Stimulated activated CD4-positive, alpha-beta T cell treated with anti-CD3 and anti-CD28 coated beads, TNF-alpha, amount 100 ng/mL, for 1 hour (primary cell): ENCODE results near the gene MPV17L2.
"Not testable (repeated sequence)": the region's sequence is repeated elsewhere in the genome, so short reads cannot be mapped to it uniquely, and the experiment has no call there.

ENCODE experiments used
- DNase-seq, 3 donors: peaks; one replicate each; pipeline ENCODE4 v3.0.0-alpha.2; 2020; ENCODE audit warnings: low read depth in 3 of 3, low spot score in 1 of 3

The MPV17L2 gene

DNA sequence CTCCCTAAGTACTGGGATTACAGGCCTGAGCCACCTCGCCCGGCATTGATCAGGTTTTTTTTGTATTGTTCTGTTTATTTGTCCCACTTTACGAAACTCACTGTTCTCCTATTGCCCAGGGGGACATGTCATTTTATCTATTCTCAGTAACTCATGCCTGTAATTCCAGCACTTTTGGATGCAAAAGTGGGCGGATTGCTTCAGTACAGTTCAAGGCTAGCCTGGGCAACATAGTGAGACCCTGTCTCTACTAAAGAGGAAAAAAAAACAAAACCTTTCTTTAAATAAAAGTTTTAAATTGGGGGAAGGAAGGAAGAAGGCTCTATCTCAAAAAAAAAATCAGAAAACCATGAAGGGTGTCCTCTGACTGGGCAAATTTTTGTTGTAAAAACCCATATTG is 2.7 kb upstream of the MPV17L2 start:
- no peak for DNase-seq

GRCh38 chr19:18191640-18192062 is 1.4 kb upstream of the MPV17L2 start:
- no peak for DNase-seq

- no peak for DNase-seq
Observed at GRCh38 chr19:18193388-18194180, 566 bp downstream of the MPV17L2 start.

DNA sequence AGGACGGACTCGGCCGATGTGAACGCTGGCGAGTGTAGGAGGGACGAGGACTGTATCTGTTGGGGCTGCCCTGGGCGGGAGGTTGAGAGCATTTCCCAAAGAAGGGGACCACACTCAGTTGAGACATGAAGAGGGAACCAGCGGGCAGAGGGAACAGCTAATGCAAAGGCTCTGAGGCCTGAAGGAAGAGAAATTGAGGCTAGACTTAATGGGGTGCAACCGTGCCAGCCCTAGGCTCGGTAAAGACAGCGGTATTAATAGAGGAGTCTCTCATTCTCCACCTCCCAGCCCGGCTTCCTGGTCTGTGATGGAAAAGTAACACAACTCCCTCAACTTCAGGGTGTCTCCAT is 1.1 kb downstream of the MPV17L2 start:
- DNase-seq: no peak

DNA sequence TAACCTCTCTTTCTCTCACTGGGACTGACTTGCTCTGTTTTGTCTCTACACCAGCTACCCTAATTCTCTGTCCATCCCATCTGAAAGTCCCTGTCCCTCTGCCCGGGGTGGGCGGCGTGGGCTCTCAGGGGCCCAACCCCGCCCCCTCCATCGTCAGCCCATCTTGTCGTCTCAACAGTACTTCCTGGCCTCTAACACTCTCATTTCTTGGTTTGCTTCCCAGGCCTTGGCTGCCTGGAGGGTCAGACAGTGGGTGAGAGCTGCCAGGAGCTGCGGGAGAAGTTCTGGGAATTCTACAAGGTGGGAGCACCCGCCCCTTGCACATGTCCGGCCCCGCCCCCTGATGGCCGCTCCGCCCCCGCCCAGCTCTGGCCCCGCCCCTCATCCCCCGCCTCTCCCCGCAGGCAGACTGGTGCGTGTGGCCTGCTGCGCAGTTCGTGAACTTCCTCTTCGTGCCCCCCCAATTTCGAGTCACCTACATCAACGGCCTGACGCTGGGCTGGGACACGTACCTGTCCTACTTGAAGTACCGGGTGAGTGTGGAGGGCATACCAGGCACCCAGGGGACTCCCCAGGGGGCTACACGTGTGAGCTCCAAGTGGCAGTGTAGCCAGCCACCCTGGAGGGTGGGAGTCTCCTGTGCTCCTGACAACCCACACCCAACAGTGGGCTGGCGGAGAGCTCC is 1.7 kb downstream of the MPV17L2 start:
- DNase-seq: peak in 1 of 3 donors; percentile 15

DNA sequence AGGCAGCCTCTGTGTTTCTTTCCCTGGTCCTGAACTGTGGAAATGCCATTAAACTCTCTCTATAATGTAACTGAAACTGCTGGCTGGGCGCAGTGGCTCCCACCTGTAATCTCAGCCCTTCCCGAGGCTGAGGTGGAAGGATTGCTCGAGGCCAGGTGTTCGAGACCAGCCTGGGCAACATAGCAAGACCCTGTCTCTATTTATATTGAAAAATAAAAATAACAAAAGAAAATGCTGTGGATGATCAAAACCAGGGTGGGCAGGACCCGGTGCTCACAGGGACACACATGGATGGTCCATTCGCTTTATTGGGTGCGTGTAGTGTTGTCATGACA is 3.5 kb downstream of the MPV17L2 start:
- DNase-seq: no peak

DNA sequence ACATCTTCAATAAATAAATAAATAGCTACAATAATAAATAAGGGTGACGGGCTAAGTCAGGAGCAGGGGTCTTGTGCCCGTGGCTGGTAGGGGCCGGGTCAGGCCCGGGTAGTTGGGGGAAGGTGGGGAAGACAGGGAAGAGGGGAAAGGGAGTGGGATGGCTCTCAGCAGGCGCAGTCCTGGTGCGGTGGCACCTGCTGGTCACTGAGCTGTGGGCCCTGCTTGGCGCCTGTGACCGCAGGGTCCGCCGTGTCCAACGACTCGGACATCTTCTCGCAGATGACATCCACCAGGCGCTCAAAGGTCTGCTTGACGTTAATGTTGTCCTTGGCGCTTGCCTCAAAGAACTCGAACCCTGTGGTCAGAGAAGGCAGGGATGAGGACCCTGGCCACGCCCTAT is 4.3 kb downstream of the MPV17L2 start:
- DNase-seq: no peak

DNA sequence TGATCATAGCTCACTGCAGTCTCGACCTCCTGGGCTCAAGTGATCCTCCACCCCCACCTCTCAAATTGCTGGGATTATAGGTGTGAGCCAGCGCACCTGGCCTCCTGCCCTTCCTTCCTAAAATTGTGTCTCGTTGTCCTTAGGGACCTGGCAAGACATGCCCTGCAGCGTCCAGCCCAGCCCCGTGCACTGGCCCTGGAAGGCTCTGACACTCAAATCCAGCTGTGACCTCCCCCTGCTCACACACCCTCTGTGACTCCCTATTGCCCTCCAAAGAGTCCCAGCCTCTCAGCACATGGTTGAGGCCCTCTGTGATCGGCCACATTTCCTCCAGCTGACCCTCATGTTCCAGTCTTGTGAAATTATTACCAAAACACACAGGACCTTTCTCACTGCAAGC is 4.9 kb downstream of the MPV17L2 start:
- DNase-seq: no peak

- DNase-seq: no peak
Observed at GRCh38 chr19:18198374-18198773, 5.4 kb downstream of the MPV17L2 start.

DNA sequence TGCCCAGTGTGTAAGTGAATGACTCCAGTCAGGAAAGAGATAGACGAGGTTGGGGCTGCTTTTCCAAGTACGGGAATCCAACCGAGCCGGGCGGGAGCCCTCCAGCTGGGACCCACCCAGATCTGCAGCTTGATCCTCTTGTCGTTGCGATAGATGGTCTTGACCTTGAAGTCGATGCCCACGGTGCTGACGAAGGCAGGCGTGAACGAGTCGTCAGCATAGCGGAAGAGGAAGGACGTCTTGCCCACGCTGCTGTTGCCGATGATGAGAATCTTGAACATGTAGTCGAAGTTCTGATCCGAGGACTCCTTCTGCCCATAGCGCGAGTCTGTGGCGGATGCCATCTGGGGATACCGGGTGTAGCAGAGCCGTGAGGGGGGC is 9.4 kb downstream of the MPV17L2 start:
- DNase-seq: no peak

DNA sequence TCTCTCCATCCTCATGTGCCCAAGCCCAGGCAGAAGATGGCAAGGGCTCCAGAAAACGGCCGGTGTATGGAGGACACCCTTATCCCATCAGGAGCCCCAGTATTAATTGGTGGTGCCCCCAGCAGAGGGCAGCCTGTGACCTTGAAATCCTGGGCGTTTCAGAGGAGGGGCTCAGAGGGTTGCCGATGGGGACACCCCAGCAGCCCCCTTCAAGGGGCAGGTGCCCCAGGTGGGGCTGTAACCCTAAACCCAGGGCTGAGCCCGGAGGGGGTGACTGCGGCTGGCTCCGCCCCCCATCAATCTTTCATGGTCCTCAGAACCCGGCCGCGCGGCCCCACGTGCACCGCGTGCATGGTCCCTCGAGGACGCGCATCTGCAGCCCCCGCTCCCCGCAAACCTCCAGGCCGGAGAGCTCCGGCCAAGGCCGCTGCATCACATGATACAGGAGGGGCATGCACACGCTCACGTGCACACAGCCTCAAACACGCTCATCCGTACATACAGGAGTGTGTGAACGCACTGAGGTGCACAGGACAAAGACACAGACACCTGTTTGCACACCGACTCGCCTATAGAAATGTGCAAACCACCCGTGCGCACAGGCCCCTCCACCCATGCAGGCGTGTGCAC is 9.9 kb downstream of the MPV17L2 start:
- DNase-seq: no peak

- DNase-seq: no peak
Observed at GRCh38 chr19:18203408-18203862, 10.4 kb downstream of the MPV17L2 start.

DNA sequence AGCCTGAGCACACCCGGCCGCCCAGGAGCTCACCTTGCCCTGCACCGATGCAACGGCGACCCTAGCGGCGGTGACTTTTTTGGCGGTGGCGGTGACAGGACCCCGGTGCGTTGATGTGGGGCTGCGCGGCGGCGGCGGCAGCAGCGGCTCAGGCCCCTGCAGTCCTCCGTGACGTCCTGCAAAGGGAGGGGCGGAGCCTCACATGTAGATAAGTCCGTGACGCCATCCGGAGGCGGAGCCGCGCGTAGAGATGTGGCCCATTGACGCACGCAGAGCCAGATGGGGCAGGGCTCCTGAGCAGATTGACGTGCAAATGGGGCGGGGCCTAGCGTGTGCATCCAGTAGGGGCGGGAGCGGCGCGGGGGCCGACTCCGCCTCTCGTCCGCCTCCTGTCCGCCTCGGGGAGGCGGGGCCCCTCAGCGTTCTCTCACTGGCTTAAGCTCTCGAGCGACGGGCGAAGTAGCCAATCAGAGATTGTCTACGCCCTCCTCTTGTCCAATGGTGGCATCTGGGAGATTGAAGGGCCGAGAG is 10.9 kb downstream of the MPV17L2 start, which contains the start of gene RAB3A:
Gene RAB3A (minus strand): TSS at position 180 of the 531 bp plus-strand sequence. CDS start 1,302 bp downstream, outside the sequence.
- peak; percentile 96 to 98 (median 98) for DNase-seq

DNA sequence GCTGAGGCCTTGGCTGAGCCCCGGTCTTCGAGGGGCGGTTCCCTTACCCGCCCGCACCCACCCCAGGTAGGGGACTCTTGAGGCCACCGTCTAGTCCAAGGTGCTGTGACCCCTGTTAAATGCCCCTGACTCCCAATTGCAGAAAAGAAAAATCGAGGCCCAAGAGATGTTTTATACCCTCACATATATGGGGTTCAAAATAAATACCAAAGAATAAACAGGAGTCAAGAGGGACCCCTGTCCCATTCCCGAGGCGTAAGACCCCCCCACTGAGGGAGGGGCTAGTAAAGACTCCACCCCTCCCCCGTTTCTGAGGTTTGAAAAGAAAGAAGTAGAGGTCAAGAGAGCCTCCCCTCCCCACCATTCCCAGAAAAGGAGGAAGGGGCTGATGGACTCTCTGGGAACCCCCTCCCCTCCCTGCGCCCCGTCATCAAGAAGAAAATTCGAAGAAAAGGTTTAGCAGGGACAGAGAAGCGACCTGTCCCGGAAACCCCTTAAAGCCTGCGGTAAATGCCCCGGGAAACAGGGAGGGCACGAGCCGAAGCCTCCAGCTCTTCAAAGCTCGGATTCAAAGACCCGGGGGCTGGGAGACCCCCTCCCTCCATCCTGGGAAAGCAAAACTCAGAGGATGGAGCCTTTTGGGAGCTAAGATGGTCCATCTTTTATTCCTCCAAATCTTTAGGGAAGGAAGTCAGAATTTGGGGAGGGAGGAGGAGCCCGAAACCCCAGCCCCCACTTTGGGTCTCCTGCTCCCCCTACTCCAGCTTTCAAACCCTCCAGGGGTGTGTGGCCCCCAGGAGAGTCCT is 11.6 kb downstream of the MPV17L2 start:
- no peak for DNase-seq

DNA sequence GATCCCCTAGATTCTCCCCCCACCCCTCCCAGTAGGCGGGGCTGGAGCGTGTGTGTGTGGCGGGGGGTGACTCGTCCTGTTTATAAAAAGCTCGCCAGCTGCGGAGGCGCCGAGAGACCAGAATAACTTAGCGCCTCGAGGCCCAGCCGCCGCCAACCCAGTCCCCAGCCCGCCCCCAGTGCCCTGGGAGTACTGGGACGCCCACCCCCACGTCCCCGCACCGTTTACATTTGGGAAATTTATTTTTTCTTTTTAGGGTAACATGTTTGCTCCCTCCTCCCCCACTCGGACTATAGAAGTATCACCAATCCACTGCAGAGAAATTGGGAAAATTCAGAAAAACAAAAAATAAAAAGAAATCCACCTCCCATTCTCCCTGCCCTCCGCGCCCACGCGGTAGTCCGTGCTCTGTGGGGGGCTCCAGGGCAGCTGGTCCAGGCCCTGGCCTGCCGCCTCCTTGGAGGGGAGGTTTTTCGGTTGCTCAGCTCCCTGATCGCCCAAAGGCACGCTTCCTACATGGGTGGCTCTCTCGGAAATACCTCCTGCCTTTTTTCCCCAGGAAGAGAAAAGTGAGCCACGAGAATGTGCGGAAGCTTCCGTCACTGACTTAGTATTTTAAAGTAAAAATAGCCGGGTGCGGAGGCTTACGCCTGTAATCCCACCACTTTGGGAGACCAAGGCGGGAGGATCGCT is 12.3 kb downstream of the MPV17L2 start:
- DNase-seq: no peak

DNA sequence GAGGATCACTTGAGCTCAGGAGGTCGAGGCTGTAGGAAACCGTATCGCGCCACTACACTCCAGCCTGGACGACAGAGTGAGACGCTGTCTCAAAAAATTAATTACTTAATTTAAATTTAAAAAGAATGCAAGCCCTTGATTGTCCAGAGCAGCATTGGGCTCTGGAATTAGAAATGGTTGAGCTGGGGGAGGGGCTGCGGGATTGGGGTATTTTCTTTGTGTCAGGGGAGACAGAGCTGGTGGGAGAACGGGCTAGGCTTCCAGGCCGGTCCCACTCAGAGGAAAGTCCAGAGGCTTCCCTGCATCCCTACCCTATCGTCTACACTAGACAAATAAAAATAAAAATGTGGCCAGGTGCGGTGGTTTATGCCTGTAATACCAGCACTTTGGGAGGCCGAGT is 13.0 kb downstream of the MPV17L2 start:
- DNase-seq: no peak

DNA sequence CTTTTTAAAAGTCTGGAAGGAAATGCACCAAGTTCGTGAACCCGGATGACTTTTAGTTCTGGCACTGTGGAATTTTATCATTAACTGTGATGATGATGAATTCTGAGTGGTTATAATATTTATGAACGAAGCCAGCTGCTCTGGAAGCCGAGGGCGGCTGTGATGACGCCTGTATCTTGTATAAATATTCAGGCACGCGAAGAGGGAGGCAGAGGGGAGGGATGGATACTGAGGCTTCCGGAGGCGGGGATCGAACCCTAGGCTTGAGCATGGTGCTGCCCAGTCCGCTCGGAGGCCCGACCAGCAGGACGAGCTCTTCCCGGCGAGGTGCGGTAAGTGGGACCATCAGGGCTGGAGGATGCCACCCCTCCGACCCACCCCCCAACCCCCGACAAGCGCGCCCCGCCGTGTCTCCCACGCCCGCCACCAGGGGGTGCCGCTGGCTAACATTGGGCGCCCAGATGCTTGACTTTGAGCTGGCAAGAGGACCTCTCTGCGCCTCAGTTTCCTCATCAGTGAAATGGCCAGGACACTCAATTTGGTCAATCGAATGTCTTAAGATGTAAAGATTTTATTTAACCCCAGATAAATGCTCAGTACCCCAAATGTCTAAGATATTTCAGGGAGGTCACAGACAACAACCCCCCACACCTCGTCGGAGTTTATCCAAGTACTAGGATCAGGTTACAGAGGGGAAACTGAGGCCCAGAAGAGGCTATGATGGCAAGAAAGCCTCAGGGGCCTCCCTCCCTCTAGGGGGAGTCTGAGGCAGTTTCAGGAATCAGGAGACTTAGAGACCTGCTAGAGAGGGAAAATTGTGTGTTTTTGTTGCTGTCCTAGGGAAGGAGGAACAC is 15.3 kb downstream of the MPV17L2 start:
- DNase-seq: peak in 1 of 3 donors; percentile 46

- not testable (repeated sequence) for DNase-seq
Observed at GRCh38 chr19:18209912-18210311, 16.9 kb downstream of the MPV17L2 start.

DNA sequence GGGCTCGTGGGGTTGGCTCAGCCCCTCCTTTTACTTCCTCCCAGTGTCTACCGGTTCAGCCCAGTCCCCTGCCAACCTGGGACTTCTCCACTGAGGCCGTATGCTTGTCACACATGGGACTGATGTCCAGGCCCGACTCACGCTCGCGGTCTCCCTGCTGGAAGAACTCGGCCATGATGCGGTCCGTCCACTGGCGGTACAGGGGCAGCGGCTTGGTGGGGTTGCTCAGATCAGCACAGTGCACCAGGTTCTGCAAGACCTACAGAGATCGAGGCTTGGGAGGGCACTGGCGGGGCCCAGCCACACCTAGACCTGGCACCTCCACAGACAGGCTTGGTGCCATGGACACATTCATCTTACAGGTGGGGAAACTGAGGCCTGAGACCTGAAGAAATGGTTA is 18.7 kb downstream of the MPV17L2 start:
- no peak for DNase-seq
